Hepatocyte (in vitro differentiated cells): Measurements from ENCODE around the gene MEIS3. TPM values are rescaled to one million over a fixed set of nuclear protein-coding genes. Genes with fewer than 3 reads are reported as not detected.

ENCODE experiments used
- DNase-seq: peaks from one replicate; pipeline ENCODE4 v3.0.0-alpha.2; 2016; ENCODE audit warnings: low spot score
- H2AFZ ChIP-seq: fragments of 200-600 bp; sonication (generic); 2 replicates; pipeline ENCODE4 v1.6.0; 2016; ENCODE audit warnings: antibody characterized with exemption, mild to moderate bottlenecking
- H3K27ac ChIP-seq: fragments of 200-600 bp; sonication (generic); 2 replicates; pipeline ENCODE4 v1.5.1; 2016; ENCODE audit warnings: mild to moderate bottlenecking
- H3K27me3 ChIP-seq: fragments of 200-600 bp; sonication (generic); 2 replicates; pipeline ENCODE4 v1.6.1; 2016
- H3K36me3 ChIP-seq: fragments of 200-600 bp; sonication (generic); replicated peaks from 2 replicates; pipeline ENCODE4 v1.5.1; 2016; ENCODE audit warnings: low read depth; ENCODE audit not compliant: insufficient read depth
- H3K4me1 ChIP-seq: fragments of 200-600 bp; sonication (generic); 2 replicates; pipeline ENCODE4 v1.5.1; 2016; ENCODE audit warnings: mild to moderate bottlenecking, moderate library complexity; ENCODE audit not compliant: insufficient read depth
- H3K4me2 ChIP-seq: fragments of 200-600 bp; sonication (generic); 2 replicates; pipeline ENCODE4 v1.6.0; 2016
- H3K4me3 ChIP-seq: fragments of 200-600 bp; sonication (generic); 2 replicates; pipeline ENCODE4 v1.5.1; 2016; ENCODE audit warnings: mild to moderate bottlenecking
- H3K79me2 ChIP-seq: fragments of 200-600 bp; sonication (generic); 2 replicates; pipeline ENCODE4 v1.6.0; 2017; ENCODE audit warnings: mild to moderate bottlenecking
- H3K9me2 ChIP-seq: fragments of 200-600 bp; sonication (generic); replicated peaks from 2 replicates; pipeline ENCODE4 v1.6.0; 2017; ENCODE audit warnings: mild to moderate bottlenecking; ENCODE audit not compliant: insufficient read depth
- H3K9me3 ChIP-seq: fragments of 200-600 bp; sonication (generic); 2 replicates; pipeline ENCODE4 v1.5.1; 2016; ENCODE audit warnings: low read depth, mild to moderate bottlenecking
- H4K20me1 ChIP-seq: fragments of 200-600 bp; sonication (generic); 2 replicates; pipeline ENCODE4 v1.6.0; 2016; ENCODE audit warnings: mild to moderate bottlenecking; ENCODE audit not compliant: insufficient read depth, poor library complexity, severe bottlenecking
- CTCF ChIP-seq: fragments of 200-600 bp; sonication (generic); IDR thresholded peaks from 2 replicates; pipeline ENCODE4 v1.5.1; 2016; ENCODE audit warnings: antibody characterized with exemption, mild to moderate bottlenecking; ENCODE audit not compliant: poor library complexity
- EZH2 ChIP-seq: fragments of 200-600 bp; sonication (generic); IDR thresholded peaks from 2 replicates; pipeline ENCODE4 v1.6.1; 2016; ENCODE audit warnings: antibody characterized with exemption, mild to moderate bottlenecking, borderline replicate concordance
- EZH2phosphoT487 ChIP-seq: fragments of 200-600 bp; sonication (generic); IDR thresholded peaks from one replicate; pipeline ENCODE4 v1.6.1; 2018; ENCODE audit warnings: antibody characterized with exemption, mild to moderate bottlenecking, low read depth, moderate library complexity; ENCODE audit not compliant: unreplicated experiment, severe bottlenecking
- WGBS: methylation state at CpG from one replicate; pipeline ENCODE4 v1.1.6; 2016; ENCODE audit warnings: low lambda C conversion rate; ENCODE audit errors: missing lambda C conversion rate; 5-methylcytosine and 5-hydroxymethylcytosine counted together
- polyA plus RNA-seq: library from polyadenylated mRNA; unstranded; fragments of >200 nt; fragmentation: Nextera tagmentation; extraction: Ambion mirVana; gene quantifications from 2 replicates; pipeline ENCODE4 v1.2.1, GENCODE V29; 2016
- total RNA-seq: library from RNA; depleted of rRNA; stranded (reverse); fragments of >200 nt; gene quantifications from 2 replicates; pipeline ENCODE4 v1.2.3, GENCODE V29; 2014

MEIS3 gene
- total and polyA plus RNA-seq, 2 experiments from 2014 or later: 21.2 to 47.0 TPM

GRCh38 chr19:47416643-47416985 is 2.7 kb downstream of the MEIS3 start:
- Histone ChIP-seq H3K27ac (no peak overlapping the region), H3K9me2 (no peaks in the 10 kb centered on the region), H2AFZ (no peak overlapping the region), H3K79me2 (no peaks in the 10 kb centered on the region), H3K36me3 (no peaks in the 10 kb centered on the region), H3K9me3 (no peaks in the 10 kb centered on the region), H3K27me3 (peaks cover 51% of the 10 kb centered on the region), H3K4me3 (no peak overlapping the region), H4K20me1 (peaks cover 2% of the 10 kb centered on the region), H3K4me2 (no peak overlapping the region), H3K4me1 (peaks cover 11% of the 10 kb centered on the region)
- no peak for DNase-seq
- TF ChIP-seq CTCF (no peak), EZH2 (no peak), EZH2phosphoT487 (no peak)
- WGBS: 69% methylated on average over 9 of the region's 12 CpGs

GRCh38 chr19:47415953-47416642 is 3.2 kb downstream of the MEIS3 start:
- Histone ChIP-seq H4K20me1 (peaks cover 2% of the 10 kb centered on the region), H3K4me2 (no peak overlapping the region), H3K4me3 (no peak overlapping the region), H3K27me3 (peaks cover 46% of the 10 kb centered on the region), H3K9me3 (no peaks in the 10 kb centered on the region), H3K4me1 (peaks cover 8% of the 10 kb centered on the region), H2AFZ (no peak overlapping the region), H3K27ac (no peak overlapping the region), H3K36me3 (no peaks in the 10 kb centered on the region), H3K79me2 (no peaks in the 10 kb centered on the region), H3K9me2 (no peaks in the 10 kb centered on the region)
- 95% methylated on average over 21 of the region's 21 CpGs for WGBS
- no peak for DNase-seq
- TF ChIP-seq CTCF (no peak), EZH2 (no peak), EZH2phosphoT487 (no peak)

- WGBS: 82% methylated on average over 17 of the region's 21 CpGs
- peaks cover 31% of the 10 kb centered on the region for H3K27me3 ChIP-seq
- DNase-seq: no peak
These were observed 4.9 kb downstream of the MEIS3 start for GRCh38 chr19:47414469-47414868.

More at GRCh38 chr19:47414469-47414868, 4.9 kb downstream of the MEIS3 start:
- Histone ChIP-seq H4K20me1 (peaks cover 2% of the 10 kb centered on the region), H3K79me2 (no peaks in the 10 kb centered on the region), H3K4me3 (no peak overlapping the region), H3K9me3 (no peaks in the 10 kb centered on the region), H2AFZ (no peak overlapping the region), H3K4me1 (no peaks in the 10 kb centered on the region), H3K9me2 (no peaks in the 10 kb centered on the region), H3K27ac (no peak overlapping the region), H3K36me3 (no peaks in the 10 kb centered on the region), H3K4me2 (no peak overlapping the region)
- TF ChIP-seq CTCF (peak; percentile 7), EZH2phosphoT487 (no peak)
